Stimulated activated naive CD8-positive, alpha-beta T cell treated with anti-CD3 and anti-CD28 coated beads, Interleukin-15, Interleukin-2, amounts not matched to agents 100 U/mL and 50 U/mL, for 24 hours (primary cell): ENCODE measurements around the gene GNG7.
"Not testable (repeated sequence)": the region's sequence is repeated elsewhere in the genome, so short reads cannot be mapped to it uniquely, and the experiment has no call there.

Experiments
- ATAC-seq: fragments of 150-1000 bp; cut with Tn5 transposase; one replicate; pipeline ENCODE4 v1.10.0; 2021
- DNase-seq: peaks from one replicate; pipeline ENCODE4 v3.0.0; 2021

The GNG7 gene

GRCh38 chr19:2511570-2511969, 190.9 kb downstream of the GNG7 start:
- ATAC-seq: no peak
- no peak for DNase-seq

- ATAC-seq (no peak), DNase-seq (no peak)
These were observed 193.4 kb downstream of the GNG7 start for GRCh38 chr19:2509096-2509495.

- DNase-seq: no peak
- no peak for ATAC-seq
These were observed 195.4 kb downstream of the GNG7 start for GRCh38 chr19:2507109-2507508.

GRCh38 chr19:2506656-2507055, 195.8 kb downstream of the GNG7 start:
- DNase-seq, ATAC-seq: not testable (repeated sequence)

DNA sequence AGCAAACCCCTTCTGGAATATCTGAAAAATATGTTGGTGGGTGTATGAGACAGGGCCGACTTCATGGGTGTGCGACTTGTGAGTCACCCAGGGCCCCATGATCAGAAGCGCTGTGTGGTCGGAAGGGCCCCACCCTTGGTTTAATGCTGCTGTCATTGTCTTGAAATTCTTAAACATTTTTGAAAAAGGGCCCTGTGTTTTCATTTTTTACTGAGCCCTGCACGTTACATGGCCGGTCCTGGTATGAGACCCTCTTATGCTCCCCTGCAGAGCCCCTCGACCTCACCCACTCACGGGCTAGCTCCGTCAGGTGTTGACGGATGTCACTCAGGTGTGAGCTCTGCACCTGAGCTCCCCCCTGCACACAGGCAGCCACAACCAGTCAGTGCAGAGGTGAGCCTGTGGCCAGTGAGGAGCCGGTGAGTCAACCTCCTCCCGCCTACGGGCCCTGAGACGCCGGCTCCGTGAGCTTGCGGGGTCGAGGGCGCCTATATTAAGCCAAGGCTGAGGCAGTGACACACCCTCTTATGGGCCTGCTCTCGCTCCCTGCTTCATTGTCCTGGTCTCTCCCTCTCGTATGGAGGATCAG, 198.9 kb downstream of the GNG7 start:
- peak; percentile 95 for ATAC-seq
- peak; percentile 82 for DNase-seq

DNA sequence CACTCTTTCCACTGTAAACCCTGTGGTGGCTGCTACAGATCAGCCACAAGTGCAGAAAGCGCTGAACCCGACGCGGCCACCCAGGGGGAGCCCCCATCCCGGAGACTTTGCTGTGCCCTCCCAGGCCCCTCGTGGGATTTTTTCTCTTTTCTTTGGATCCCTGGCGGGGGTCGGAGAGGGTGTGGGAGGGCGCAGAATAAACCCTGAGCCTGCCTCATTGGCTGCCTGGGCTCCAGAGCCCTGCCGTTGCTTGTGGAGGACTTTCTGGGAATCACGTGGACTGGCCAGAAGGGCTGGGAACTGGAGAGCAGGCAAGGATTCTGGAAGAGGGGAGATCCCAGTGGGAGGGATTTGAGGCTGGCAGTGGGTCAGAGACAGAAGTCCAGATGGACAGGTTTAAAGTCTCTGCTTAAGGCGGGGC, 201.6 kb downstream of the GNG7 start:
- no peak for DNase-seq
- no peak for ATAC-seq

DNA sequence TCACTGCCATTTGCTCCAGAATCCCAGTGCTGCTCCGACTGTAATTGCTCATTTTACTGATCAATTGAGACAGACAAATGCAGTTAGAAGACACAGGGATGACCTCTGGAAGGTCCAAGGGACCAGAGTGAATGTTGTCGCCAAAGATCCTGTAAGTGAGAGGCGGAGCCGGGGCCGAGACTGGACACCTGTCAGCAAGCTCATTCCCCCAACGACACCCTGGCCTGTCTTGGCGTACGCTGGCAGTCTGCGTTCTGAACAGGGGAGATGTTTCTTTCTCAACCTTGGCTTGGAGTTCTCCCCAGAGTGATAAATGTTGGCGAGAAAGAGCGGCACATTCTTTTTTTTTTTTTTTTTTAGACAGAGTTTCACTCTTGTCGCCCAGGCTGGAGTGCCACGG, 202.3 kb downstream of the GNG7 start:
- no peak for ATAC-seq
- no peak for DNase-seq

GRCh38 chr19:2497186-2497585, 205.3 kb downstream of the GNG7 start:
- no peak for ATAC-seq
- DNase-seq: no peak

- DNase-seq: no peak
- no peak for ATAC-seq
These were observed 206.7 kb downstream of the GNG7 start for GRCh38 chr19:2495651-2496316.

- DNase-seq (no peak), ATAC-seq (peak; percentile 26)
These were observed 207.3 kb downstream of the GNG7 start for GRCh38 chr19:2495130-2495641.

DNA sequence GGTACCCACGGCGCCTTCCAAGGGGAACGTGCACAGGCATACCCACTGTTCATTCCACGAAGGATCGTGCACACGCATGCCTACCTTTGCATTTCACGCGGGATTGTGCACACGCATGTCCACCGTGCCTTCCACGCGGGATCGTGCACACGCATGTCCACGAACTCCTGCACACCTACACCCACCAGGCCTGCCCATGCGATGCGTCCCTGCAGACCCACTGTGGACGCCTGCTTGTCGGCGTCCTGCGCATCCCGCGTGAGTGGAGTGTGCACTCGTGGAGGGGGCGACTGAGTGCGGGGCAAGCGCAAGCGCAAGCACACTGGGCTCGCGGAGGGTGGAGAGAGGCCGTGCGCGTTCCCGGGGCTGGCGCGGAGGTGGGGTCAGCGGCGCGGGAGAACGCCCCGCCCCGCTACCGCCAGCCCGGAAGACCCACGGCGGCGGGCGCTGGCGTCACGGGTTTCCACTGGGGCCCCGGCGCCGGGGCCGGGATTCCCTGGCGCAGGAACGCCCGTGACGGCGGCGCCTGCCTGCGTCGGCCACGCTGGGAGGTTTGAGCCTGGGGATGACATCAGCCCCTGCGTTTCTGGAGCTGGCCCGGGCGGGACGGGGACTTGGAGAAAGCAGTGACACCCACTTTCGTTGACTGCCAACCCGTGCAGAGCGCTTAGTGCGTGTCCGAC, 207.9 kb downstream of the GNG7 start:
- ATAC-seq: peak; percentile 62
- peak; percentile 62 for DNase-seq

DNA sequence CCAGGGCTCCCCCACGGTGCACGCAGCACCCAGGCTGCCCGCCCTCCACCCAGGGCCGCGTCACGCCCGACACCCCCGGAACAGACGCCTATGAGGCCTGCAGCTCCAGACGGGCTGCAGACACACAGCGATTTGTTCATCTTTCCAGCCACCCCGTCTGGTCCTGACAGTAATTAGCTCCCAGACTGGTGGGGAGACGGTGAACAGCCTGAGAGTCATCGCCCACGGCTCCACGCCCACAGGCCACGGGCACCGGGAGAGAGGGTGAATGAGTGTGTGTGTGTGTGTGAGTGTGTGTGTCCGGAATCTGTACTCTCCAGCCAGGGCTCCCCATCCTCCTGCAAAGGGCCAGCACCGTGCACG, 208.4 kb downstream of the GNG7 start:
- no peak for ATAC-seq
- no peak for DNase-seq

GRCh38 chr19:2493448-2493847, 209.0 kb downstream of the GNG7 start:
- not testable (repeated sequence) for DNase-seq, ATAC-seq

GRCh38 chr19:2492870-2493269, 209.6 kb downstream of the GNG7 start:
- no peak for ATAC-seq
- no peak for DNase-seq

GRCh38 chr19:2491130-2491801, 211.2 kb downstream of the GNG7 start:
- ATAC-seq (no peak), DNase-seq (no peak)

DNA sequence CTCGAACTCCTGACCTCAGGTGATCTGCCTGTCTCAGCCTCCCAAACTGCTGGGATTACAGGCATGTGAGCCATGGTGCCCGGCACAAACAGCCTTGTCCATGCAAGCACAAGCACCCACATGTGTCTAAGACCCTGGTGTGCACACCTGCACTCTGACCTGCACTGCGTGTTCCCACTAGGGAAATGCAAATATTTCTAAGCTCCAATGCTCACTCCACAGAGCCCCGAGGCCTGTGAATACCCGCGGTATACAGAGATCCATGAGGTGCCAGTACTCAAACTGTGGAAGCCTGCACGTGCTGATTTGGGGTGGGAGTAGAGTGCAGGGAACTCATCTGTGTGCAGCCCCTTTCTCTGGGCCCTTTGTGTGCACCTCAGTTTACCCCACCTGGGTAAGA, 211.8 kb downstream of the GNG7 start:
- no peak for ATAC-seq
- DNase-seq: no peak

DNA sequence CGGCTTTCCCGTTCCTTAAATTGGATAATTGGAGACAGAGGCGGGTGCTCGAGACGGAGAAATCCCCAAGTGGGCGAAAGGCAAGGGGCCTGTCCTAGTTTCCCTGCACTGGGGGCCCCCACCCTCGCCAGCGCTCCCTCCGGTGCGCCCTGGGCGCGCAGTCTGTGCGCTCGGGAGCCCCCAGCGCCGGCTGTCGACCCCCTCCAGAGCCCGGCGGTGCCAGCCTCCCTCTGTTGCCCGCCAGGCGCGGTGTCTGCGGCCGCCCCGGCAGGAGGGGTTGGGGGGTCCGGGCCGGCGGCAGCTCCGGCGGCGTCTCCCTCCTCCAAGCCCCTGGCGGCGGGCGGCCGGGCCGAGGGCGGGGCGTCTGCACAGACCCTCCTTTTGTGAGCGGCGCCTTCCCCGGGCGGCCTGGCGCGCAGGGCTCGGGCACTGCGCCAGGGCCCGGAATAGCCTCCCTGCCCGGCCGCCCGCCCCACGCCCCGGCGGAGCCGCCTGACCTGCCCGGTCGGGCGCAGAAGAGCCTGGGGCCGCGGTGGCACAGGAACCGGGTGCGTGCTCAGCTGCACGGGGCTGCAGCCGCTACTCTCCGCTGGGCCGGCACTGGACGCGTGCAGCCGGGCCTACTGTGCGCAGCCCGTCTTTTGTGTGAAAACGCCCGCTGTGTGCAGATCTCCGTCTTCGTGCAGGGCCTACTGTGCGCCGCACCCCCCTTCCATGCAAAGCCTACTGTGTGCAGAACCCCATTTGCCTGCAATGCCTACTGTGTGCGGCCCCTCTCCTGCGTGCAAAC, 213.4 kb downstream of the GNG7 start:
- DNase-seq (peak; percentile 36), ATAC-seq (peak; percentile 37)

GRCh38 chr19:2488405-2488941, 214.0 kb downstream of the GNG7 start:
- ATAC-seq: peak; percentile 19
- no peak for DNase-seq

GRCh38 chr19:2487842-2488241, 214.7 kb downstream of the GNG7 start:
- no peak for ATAC-seq
- DNase-seq: no peak

GRCh38 chr19:2487090-2487489, 215.4 kb downstream of the GNG7 start:
- no peak for ATAC-seq
- no peak for DNase-seq

DNA sequence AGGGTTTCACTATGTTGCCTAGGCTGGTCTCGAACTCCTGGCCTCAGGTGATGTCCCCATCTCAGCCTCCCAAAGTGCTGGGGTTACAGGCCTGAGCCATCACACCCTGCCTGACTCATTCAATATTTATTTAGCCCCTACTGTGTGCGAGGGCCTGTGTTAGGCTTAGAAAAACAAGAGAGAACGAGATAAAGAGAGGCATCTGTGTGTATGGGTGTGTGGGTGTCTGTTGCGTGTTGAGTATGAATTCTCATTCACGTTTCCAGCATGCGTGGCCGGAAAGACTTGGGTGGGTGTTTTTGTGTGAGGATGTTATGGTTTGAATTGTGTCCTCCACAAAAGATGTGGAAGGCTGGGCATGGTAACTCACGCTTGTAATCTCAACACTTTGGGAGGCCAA, 217.1 kb downstream of the GNG7 start:
- DNase-seq: no peak

More for the DNA sequence above, 217.1 kb downstream of the GNG7 start:
- ATAC-seq: no peak
